Measurements from ENCODE around the gene DSPP.

GRCh38 chr4:87633243-87633642 is 24.9 kb downstream of the DSPP start:
- TF ChIP-seq, protein P1, sequence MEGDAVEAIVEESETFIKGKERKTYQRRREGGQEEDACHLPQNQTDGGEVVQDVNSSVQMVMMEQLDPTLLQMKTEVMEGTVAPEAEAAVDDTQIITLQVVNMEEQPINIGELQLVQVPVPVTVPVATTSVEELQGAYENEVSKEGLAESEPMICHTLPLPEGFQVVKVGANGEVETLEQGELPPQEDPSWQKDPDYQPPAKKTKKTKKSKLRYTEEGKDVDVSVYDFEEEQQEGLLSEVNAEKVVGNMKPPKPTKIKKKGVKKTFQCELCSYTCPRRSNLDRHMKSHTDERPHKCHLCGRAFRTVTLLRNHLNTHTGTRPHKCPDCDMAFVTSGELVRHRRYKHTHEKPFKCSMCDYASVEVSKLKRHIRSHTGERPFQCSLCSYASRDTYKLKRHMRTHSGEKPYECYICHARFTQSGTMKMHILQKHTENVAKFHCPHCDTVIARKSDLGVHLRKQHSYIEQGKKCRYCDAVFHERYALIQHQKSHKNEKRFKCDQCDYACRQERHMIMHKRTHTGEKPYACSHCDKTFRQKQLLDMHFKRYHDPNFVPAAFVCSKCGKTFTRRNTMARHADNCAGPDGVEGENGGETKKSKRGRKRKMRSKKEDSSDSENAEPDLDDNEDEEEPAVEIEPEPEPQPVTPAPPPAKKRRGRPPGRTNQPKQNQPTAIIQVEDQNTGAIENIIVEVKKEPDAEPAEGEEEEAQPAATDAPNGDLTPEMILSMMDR (IDR thresholded peaks at IDR 0.05): no peak
- TF ChIP-seq POLR2A (IDR thresholded peaks at IDR 0.05): no peak
- TF ChIP-seq EP300 (IDR thresholded peaks at IDR 0.05): no peak

Measured in tibial nerve (tissue), 4 donors.